Stimulated activated memory B cell treated with anti-CD40 and anti-IgM and Interleukin-4, amounts not matched to agents 10 μg/mL and 1 μg/mL and 100 μg/mL, for 72 hours (primary cell): ENCODE data around the gene STIM1.

Source experiments
- ATAC-seq: fragments of 150-1000 bp; cut with Tn5 transposase; 2 replicates; pipeline ENCODE4 v1.10.0; 2021
- H3K27ac Mint-ChIP-seq: one replicate; pipeline ENCODE4 v1.8.0; 2022; ENCODE audit warnings: mild to moderate bottlenecking, mixed read lengths
- H3K27me3 Mint-ChIP-seq: one replicate; pipeline ENCODE4 v1.8.0; 2022; ENCODE audit warnings: mixed read lengths
- H3K36me3 Mint-ChIP-seq: one replicate; pipeline ENCODE4 v1.8.0; 2022; ENCODE audit warnings: mixed read lengths
- H3K4me1 Mint-ChIP-seq: one replicate; pipeline ENCODE4 v1.8.0; 2022; ENCODE audit warnings: mixed read lengths
- H3K4me3 Mint-ChIP-seq: one replicate; pipeline ENCODE4 v1.8.0; 2022; ENCODE audit warnings: mild to moderate bottlenecking, moderate library complexity, mixed read lengths
- H3K9me3 Mint-ChIP-seq: one replicate; pipeline ENCODE4 v1.8.0; 2022; ENCODE audit warnings: mixed read lengths

The STIM1 gene

DNA sequence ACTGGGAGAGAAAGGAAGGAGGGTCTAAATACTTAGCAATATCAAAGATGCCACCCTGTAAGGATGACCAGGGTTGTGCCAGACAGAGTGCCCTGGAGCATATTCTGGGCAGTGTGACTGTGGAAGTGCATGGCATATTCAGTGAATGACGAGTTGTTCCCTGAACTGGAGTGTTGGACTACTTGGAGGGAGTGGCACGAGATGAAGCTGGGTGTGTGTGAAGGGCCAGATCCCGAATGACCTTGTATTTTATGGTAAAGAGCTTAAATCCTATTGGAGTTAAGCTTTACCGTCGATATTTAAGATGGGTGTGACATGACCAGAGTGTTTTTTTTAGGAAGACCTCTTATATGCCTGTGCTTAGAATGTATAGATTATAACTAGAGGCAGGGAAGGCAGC lies 48.8 kb downstream of the STIM1 start:
- Mint-ChIP-seq H3K27ac (peak overlapping the region; percentile 71), H3K9me3 (no peaks in the 10 kb centered on the region), H3K27me3 (no peaks in the 10 kb centered on the region), H3K4me1 (peaks cover 79% of the 10 kb centered on the region), H3K4me3 (no peak overlapping the region), H3K36me3 (no peaks in the 10 kb centered on the region)
- ATAC-seq, result no peak

DNA sequence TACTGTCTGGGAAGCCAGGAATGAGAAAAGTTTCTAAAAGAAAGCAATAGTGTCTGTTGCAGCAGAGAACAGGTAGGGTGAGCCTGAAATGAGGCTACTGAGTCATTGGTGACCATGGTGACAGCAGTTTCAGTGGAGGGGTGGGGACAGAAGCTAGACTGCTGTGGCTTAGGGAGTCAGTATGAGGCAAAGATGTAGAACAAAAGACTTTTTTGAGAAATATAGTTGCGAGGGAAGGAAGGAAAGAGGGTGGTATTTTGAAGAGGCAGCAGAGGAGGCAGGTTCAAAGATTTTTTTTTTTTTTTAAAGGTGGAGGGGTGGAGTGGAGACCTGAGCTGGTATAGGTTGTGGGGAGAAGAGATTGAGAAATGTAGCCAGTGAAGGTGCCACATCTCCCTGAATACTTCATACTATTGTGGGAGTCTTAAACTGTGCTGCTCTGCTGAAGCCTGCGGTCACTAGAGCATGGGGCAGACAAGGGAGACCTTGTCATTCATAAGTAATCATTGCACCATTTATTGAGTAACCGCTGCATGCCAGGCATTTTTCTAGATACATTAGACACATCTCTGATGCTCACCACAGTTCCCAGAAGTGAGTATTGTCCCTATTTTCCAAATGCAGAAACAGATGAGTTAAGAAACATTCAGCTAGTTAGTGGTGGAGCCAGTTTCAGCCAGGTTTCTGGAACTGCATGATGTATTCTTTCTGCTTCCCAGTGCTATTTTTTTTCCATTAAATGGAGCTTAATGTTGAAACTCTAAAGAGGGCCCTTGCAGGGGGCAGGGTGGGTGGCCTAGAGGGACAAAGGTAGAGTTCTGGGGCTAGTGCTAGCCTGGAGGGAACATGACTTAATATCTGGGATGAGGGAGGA lies 49.9 kb downstream of the STIM1 start:
- peaks cover 82% of the 10 kb centered on the region for H3K4me1 Mint-ChIP-seq
- peak; percentile 63 for ATAC-seq
- no peaks in the 10 kb centered on the region for H3K27me3 Mint-ChIP-seq
- H3K4me3 Mint-ChIP-seq, result no peak overlapping the region
- H3K36me3 Mint-ChIP-seq, result no peaks in the 10 kb centered on the region
- no peaks in the 10 kb centered on the region for H3K9me3 Mint-ChIP-seq
- peak overlapping the region; percentile 71 for H3K27ac Mint-ChIP-seq

DNA sequence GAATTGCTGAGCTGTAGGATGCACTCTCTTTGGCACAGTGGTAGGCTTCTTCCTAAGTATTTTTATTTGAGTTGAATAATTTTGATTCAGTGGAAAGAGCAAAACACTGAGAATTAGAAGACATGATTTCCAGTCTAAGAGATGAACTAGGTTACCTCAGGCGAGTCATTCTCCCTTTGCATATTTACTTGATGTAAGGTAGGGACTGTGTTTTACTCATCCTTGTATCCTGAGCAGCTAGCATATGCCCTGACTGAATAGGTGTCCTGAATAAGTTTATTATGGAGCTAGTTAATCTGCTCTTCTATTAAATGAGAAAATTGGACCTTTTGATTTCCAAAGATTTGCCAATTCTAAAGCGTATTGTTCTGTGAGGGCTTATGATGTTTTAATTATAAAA lies 50.7 kb downstream of the STIM1 start:
- no peak overlapping the region for H3K4me3 Mint-ChIP-seq
- H3K9me3 Mint-ChIP-seq, result no peaks in the 10 kb centered on the region
- H3K27ac Mint-ChIP-seq, result no peak overlapping the region
- H3K4me1 Mint-ChIP-seq, result peaks cover 78% of the 10 kb centered on the region
- ATAC-seq, result no peak
- no peaks in the 10 kb centered on the region for H3K27me3 Mint-ChIP-seq
- no peaks in the 10 kb centered on the region for H3K36me3 Mint-ChIP-seq

DNA sequence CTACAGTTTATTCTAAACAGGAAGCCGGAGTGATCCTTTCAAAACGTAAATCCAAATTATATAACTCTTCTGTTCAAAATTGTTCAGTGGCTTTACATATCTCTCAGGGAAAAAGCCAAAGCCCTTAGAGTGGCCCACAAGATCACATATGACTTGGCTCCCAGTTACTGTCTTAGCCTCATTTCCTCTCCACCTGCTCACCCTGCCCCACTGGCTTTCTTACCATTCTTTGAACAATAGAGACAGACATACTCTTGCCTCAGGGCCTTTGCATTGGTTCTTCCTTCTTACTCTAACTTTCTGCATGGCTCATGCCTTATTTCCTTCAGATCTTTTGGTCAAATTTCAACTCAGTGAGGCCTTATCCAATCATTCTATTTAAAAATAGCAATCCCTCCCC lies 52.1 kb downstream of the STIM1 start:
- Mint-ChIP-seq H3K4me3 (no peak overlapping the region), H3K9me3 (no peaks in the 10 kb centered on the region), H3K27me3 (no peaks in the 10 kb centered on the region), H3K36me3 (peaks cover 7% of the 10 kb centered on the region), H3K4me1 (peaks cover 77% of the 10 kb centered on the region), H3K27ac (peak overlapping the region; percentile 1)
- no peak for ATAC-seq

DNA sequence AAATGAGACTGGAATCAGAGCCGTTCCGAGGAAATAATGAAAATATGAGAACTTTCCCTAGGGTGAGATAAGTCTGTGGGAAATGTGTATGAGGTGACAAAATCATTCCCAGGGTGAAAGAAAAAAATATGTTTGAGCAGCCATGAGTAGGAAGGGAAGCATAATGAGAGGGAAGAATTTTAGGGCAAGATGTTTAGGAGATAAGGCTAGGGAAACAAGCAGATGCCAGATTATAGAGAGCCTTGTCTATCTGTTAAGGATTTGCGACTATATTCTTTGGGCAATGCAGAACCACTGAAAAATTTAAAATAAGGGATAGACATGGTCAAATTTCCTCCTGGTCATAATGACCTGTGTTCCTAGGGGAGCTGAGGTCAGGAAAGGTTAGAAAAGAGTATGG lies 54.4 kb downstream of the STIM1 start:
- H3K4me1 Mint-ChIP-seq, result peaks cover 76% of the 10 kb centered on the region
- no peak for ATAC-seq
- no peak overlapping the region for H3K4me3 Mint-ChIP-seq
- H3K27ac Mint-ChIP-seq, result no peak overlapping the region
- no peaks in the 10 kb centered on the region for H3K9me3 Mint-ChIP-seq
- H3K27me3 Mint-ChIP-seq, result no peaks in the 10 kb centered on the region
- H3K36me3 Mint-ChIP-seq, result peaks cover 7% of the 10 kb centered on the region

DNA sequence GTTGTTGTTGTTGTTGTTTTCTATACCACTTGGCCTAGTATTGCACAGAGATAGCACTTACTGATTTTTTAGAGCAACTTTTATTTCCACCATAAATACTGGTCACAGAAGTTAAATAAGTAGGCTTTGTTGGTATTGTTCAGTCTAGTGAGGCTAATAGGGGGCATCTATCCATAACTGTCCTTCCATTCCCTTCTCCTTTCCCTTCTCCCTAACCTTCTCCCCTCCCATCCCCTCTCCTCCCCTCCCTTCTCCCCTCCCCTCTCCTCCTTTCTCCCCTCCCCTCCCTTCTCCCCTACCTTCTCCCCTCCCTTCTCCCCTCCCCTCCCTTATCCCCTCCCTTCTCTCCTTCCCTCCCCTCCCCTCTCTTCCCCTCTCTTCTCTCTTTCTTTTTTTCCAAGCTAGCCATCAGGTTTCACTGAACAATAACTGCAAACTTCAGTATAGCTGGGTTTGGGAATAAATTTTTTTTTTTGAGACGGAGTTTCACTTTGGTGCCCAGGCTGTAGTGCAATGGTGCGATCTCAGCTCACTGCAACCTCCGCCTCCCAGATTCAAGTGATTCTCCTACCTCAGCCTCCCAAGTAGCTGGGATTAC lies 56.5 kb downstream of the STIM1 start:
- H3K36me3 Mint-ChIP-seq, result peaks cover 7% of the 10 kb centered on the region
- no peaks in the 10 kb centered on the region for H3K9me3 Mint-ChIP-seq
- peak overlapping the region; percentile 70 for H3K27ac Mint-ChIP-seq
- H3K27me3 Mint-ChIP-seq, result no peaks in the 10 kb centered on the region
- ATAC-seq, result no peak
- no peak overlapping the region for H3K4me3 Mint-ChIP-seq
- H3K4me1 Mint-ChIP-seq, result peaks cover 65% of the 10 kb centered on the region

DNA sequence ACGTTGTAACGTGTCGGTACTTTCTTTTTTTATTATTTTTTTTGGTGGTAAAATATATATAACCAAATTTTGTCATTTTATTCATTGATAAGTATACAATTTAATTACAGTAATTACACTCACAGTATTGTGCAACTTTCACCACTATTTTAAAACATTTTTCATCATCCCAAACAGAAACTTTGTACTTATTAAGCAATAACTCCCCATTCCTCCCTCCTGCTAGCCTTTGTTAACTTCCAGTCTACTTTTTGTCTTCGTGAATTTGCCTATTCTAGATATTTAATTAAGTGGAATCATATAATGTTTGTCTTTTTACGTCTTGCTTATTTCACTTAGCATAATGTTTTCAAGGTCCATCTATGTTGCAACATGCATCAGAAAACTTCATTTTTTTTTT lies 58.5 kb downstream of the STIM1 start:
- Mint-ChIP-seq H3K36me3 (peaks cover 7% of the 10 kb centered on the region), H3K27ac (peak overlapping the region; percentile 27), H3K4me1 (peaks cover 71% of the 10 kb centered on the region), H3K27me3 (no peaks in the 10 kb centered on the region), H3K9me3 (no peaks in the 10 kb centered on the region), H3K4me3 (no peak overlapping the region)
- ATAC-seq, result no peak

DNA sequence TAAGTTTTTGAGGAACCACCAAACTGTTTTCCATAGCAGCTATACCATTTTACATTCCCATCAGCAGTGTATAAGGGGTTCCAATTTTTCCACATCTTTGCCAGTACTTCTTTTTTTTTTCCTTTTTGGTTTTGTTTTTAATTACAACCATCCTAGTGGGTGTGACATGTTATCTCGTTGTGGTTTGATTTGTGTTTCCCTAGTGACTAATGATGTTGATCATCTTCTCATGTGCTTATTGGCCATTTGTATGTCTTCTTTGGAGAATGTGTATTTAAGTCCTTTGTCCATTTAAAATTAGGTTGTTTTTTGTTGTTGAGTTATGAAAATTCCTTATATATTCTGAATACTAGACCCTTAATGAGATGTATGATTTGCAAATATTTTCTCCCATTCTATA lies 59.3 kb downstream of the STIM1 start:
- peak overlapping the region; percentile 27 for H3K27ac Mint-ChIP-seq

DNA sequence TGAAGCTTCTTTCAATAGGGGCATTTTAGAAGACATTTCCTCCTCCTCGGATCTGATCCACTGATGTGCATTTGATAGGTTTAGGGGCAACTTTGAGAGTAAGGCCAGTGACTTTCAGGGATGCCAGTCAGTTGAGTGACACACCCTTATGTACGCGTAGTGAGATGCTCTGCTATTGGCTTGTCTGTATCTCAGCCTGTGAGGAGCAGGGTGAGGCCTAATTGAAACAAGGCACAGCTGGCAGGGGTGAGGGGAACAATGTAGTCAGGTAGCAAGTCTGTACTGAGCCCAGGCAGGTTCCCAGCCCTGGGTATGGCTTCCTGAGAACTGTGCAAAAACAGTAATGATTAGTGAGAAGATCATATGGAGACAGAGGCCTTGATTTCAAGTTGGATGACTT lies 61.5 kb downstream of the STIM1 start:
- ATAC-seq, result no peak

More for the DNA sequence above, 59.3 kb downstream of the STIM1 start:
- Mint-ChIP-seq H3K27me3 (no peaks in the 10 kb centered on the region), H3K4me1 (peaks cover 71% of the 10 kb centered on the region), H3K36me3 (peaks cover 7% of the 10 kb centered on the region), H3K9me3 (no peaks in the 10 kb centered on the region), H3K4me3 (no peak overlapping the region)
- ATAC-seq, result no peak

DNA sequence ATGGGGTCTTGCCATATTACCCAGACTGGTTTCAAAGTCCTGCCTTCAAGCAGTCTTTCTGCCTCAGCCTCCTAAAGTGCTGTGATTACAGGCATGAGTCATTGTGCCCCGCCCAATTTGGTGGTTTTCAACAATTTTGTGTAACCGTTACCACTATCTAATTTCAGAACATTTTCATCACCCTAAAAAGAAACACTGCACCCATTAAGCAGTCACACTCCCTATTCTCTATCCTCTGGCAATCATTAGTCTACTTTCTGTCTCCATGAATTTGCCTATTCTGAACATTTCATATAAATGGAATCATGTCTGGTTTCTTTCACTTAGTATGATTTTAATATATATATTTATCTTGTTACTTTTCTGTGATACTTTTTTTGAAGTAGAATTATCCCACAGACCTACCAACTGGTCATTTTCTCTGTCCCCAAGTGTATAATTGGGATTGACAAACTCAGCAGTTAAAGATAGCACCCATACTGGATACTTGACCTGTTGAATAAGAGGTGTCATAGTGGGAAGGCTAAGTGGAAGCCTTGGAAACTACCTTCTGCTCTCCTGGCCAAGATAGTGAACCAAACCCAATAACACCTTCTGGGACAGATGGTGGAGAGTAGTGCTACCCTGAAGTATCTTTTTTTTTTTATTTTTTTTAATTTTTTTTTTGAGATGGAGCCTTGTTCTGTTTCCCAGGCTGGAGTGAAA lies 64.8 kb downstream of the STIM1 start:
- Mint-ChIP-seq H3K4me3 (no peak overlapping the region), H3K4me1 (peaks cover 34% of the 10 kb centered on the region)

More for the DNA sequence above, 61.5 kb downstream of the STIM1 start:
- no peaks in the 10 kb centered on the region for H3K27me3 Mint-ChIP-seq
- H3K9me3 Mint-ChIP-seq, result no peaks in the 10 kb centered on the region
- H3K4me1 Mint-ChIP-seq, result peaks cover 64% of the 10 kb centered on the region
- H3K36me3 Mint-ChIP-seq, result peaks cover 2% of the 10 kb centered on the region
- no peak overlapping the region for H3K4me3 Mint-ChIP-seq
- H3K27ac Mint-ChIP-seq, result no peak overlapping the region

DNA sequence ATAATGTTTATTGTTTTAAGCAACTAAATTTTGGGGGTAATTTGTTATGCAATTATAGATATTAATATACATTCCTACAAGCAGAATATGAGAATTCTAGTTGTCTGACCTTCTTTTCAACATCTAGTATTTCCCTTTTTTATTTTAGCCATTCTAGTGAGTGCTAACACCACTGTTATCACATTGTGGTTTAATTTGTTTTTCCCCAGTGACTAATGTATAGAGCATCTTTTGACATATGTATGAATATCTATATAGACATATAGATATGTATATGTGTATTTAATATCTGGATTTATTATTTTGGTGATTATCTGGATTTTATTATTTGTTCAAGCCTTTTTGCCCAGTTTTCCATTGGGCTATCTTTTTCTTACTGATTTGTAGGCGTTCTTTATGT lies 66.6 kb downstream of the STIM1 start:
- ATAC-seq, result no peak
- no peak overlapping the region for H3K4me3 Mint-ChIP-seq
- H3K9me3 Mint-ChIP-seq, result no peaks in the 10 kb centered on the region
- H3K27ac Mint-ChIP-seq, result no peak overlapping the region
- H3K27me3 Mint-ChIP-seq, result no peaks in the 10 kb centered on the region
- peaks cover 8% of the 10 kb centered on the region for H3K36me3 Mint-ChIP-seq
- peaks cover 31% of the 10 kb centered on the region for H3K4me1 Mint-ChIP-seq

More for the DNA sequence above, 64.8 kb downstream of the STIM1 start:
- no peak for ATAC-seq
- Mint-ChIP-seq H3K36me3 (peaks cover 8% of the 10 kb centered on the region), H3K27me3 (no peaks in the 10 kb centered on the region), H3K9me3 (no peaks in the 10 kb centered on the region), H3K27ac (no peak overlapping the region)

DNA sequence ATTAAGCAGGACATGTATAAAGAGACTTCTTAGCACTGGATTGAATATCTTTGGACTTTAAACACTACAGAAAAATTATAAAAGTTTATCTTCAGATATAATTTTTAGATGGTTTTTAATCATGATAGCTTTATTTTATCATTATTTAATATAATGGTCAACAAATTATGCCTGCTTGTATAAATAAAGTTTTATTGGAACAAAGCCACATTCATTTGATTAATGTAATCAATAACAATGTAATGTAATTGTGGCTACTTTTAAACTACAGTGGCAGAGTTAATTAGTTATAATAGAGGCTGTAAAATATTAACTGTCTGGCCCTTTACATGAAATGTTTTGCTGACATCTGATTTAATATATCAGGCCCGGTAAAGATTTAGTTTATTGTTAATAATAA lies 70.0 kb downstream of the STIM1 start:
- Mint-ChIP-seq H3K4me3 (no peak overlapping the region), H3K27ac (no peak overlapping the region), H3K36me3 (peaks cover 8% of the 10 kb centered on the region), H3K9me3 (no peaks in the 10 kb centered on the region), H3K4me1 (peaks cover 24% of the 10 kb centered on the region), H3K27me3 (no peaks in the 10 kb centered on the region)
- no peak for ATAC-seq

DNA sequence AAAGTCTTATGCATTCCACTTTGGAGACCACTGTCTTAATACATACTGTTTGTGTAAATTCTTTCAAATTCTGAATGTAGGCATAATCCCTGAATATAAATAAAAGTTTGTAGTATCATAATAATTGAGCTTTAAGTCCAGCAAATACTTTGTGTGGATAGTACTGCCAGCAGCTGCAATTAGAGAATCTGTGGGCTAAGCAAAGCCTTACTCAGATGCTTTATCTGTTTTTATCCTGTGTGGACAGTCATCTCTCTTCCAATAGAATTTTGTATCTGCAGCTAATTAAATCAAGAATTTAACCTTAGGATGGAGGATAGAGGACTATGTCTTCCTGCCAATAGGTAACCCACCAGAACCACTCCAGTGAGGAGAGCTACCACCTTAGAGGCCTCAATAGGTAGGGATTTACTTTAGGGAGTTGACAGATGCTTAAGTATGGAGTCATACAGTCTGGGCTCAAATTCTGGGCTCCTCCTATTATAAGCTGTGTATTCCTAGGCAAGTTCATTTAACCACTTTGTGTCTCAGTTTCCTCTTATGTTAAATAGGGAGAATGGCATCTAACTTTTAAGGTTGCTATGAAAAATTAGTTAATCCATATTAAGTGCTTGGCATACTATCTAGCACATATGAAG lies 71.1 kb downstream of the STIM1 start:
- Mint-ChIP-seq H3K4me3 (no peak overlapping the region), H3K27me3 (no peaks in the 10 kb centered on the region), H3K27ac (no peak overlapping the region), H3K36me3 (peaks cover 8% of the 10 kb centered on the region), H3K9me3 (no peaks in the 10 kb centered on the region), H3K4me1 (peaks cover 32% of the 10 kb centered on the region)
- ATAC-seq, result no peak

DNA sequence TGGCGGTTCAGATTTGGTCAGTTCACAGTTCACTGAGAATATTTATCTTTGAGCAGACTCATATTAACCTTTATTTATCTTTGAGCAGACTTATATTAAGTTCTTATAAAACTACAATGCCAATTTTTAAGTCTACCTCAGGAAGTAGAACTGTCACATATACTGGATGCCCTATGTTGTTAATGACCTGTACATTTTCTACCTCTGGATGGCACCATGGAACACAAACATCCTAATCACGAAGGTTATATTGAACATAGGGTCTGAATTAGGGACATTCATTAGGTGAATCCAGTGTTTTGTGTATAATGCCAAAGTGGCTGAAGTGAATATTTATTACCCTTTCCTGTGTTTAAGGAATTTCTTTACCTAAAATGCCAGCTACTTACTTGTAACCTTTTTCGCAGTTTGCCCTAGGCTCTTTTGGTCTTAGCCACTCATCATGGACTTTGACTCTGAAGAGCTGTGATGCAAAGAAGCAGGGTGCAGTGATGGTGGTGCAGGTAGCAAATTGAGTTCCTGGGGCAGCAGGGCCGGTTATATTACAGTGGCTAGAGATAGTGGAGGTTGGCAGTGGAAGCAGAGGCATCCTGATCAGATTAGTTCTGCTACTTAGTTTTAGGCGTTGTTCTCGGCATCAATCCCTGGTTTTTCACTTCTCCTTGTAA lies 71.8 kb downstream of the STIM1 start:
- Mint-ChIP-seq H3K27me3 (no peaks in the 10 kb centered on the region), H3K4me1 (peaks cover 32% of the 10 kb centered on the region), H3K9me3 (no peaks in the 10 kb centered on the region), H3K4me3 (no peak overlapping the region), H3K36me3 (peaks cover 3% of the 10 kb centered on the region), H3K27ac (peak overlapping the region; percentile 85)
- ATAC-seq, result no peak

DNA sequence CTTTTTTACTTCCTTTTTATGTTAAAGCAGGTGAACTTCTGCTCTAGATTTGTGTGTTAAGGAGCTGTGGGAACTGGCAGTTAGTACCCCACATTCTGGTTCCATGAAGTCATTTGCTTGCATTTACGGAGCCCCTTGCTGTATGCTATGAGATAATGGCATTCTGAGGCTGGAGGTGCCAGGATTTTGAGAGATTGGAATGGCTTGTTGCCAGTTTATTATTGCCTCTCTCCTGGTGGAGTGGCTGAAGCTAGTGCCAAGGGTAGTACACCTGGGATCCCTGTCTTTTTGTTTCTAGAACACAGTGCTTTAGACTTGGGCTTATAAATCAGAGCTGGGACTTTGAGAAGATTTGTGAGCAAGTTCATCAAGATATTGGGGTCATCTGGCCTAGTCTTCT lies 73.8 kb downstream of the STIM1 start:
- H3K36me3 Mint-ChIP-seq, result no peaks in the 10 kb centered on the region
- H3K9me3 Mint-ChIP-seq, result no peaks in the 10 kb centered on the region
- no peaks in the 10 kb centered on the region for H3K27me3 Mint-ChIP-seq
- H3K4me1 Mint-ChIP-seq, result peaks cover 41% of the 10 kb centered on the region
- H3K4me3 Mint-ChIP-seq, result no peak overlapping the region
- peak overlapping the region; percentile 85 for H3K27ac Mint-ChIP-seq
- no peak for ATAC-seq
